GM12891 (cell line): Measurements from ENCODE around the gene CELSR3.

Experiments used
- POLR2A ChIP-seq: IDR thresholded peaks from 2 replicates; pipeline ENCODE4 v1.6.1; 2011; ENCODE audit warnings: low read depth, low read length, control low read depth
- POLR2AphosphoS5 ChIP-seq: IDR thresholded peaks from 2 replicates; pipeline ENCODE4 v1.6.1; 2011; ENCODE audit warnings: low read depth, low read length, control low read depth
- SPI1 ChIP-seq: IDR thresholded peaks from 2 replicates; pipeline ENCODE4 v1.6.1; 2011; ENCODE audit warnings: low read depth, low read length, control low read depth

DNA sequence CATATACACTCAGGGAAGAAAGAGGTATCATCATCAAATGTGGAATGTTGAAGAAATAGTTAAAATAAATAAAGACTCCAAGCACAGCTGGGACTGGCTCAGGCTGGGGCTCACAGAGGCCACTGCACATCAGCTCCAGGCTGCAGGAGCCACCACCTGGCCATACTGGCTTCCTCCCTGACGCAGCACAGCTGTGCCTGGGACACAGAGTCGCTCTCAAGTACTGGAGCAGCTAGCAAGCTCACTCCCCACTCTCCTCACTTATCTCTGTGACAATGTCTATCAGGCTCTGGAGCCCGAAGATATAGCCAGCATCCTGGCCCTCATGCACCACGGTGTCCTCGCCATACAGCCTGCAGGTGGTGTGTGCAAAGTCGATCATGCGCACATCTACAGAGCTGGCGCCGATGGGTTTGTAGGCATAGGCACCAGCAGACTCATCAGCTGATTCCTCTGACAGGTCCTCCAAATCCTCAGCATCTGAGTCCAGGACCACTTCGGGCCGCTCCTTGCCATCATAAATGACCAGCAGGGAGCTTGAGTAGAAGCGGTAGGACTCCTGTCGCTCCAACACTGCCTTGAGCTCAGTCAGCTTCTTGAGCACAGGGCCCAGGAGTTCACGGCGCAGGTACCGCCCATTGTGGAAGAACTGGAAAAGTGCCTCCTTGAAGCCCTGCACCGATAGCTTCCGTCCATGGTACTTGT, 25.5 kb upstream of the CELSR3 start:
- TF ChIP-seq POLR2A (no peak; the same call in none of the 2 replicates), POLR2AphosphoS5 (no peak), SPI1 (no peak)
